ENCODE results near the gene VSTM2B.

The VSTM2B gene

DNA sequence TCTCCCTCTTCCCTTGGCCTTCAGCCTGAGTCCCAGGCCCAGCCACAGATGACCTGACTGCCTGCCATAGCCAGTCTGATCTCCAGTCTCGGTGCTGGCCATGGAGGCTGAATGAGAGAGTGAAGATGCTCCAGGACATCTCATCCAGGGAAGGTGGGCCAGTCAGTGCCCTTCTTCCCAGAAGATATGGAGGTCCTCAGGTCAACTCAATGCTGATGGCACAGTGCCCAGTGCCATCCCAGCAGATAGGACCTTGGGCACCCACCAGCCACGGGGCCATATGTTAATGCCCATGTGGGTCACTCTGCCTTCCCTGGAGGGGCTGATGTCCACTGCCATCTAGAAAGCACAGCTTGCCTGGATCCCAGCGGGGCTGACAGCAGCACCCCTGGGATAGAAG lies 7.2 kb downstream of the VSTM2B start:
- Histone ChIP-seq H3K27ac (ENCODE audit: low read depth, low read length) (no peak overlapping the region), H3K4me3 (ENCODE audit: low read length) (no peak overlapping the region), H3K9ac (ENCODE audit: low read depth, low read length) (no peak overlapping the region), H3K9me3 (ENCODE audit: insufficient read depth, low read depth, low read length) (0 out of 2 replicates have a peak, but pooled peaks cover 4% of the 10 kb centered on the region), H3K4me1 (ENCODE audit: insufficient read depth, low read length) (peaks cover 3% of the 10 kb centered on the region; the same call in 1 of the 2 replicates), H3K36me3 (ENCODE audit: insufficient read depth, low read length) (no peaks in the 10 kb centered on the region), H3K27me3 (ENCODE audit: insufficient read depth, low read length) (peaks cover 46% of the 10 kb centered on the region)
- WGBS, result 86% methylated on average over 3 of the region's 3 CpGs

- Histone ChIP-seq H3K36me3 (ENCODE audit: insufficient read depth, low read length) (no peaks in the 10 kb centered on the region), H3K4me1 (ENCODE audit: insufficient read depth, low read length) (peaks cover 3% of the 10 kb centered on the region; the same call in 1 of the 2 replicates), H3K4me3 (ENCODE audit: low read length) (no peak overlapping the region), H3K27me3 (ENCODE audit: insufficient read depth, low read length) (peaks cover 37% of the 10 kb centered on the region), H3K9me3 (ENCODE audit: insufficient read depth, low read depth, low read length) (0 out of 2 replicates have a peak, but pooled peaks cover 4% of the 10 kb centered on the region), H3K27ac (ENCODE audit: low read depth, low read length) (no peak overlapping the region), H3K9ac (ENCODE audit: low read depth, low read length) (no peak overlapping the region)
- whole genome bisulfite sequencing, result 93% methylated on average over 15 of the region's 15 CpGs
These were observed 8.1 kb downstream of the VSTM2B start for GRCh38 chr19:29533578-29534544.

DNA sequence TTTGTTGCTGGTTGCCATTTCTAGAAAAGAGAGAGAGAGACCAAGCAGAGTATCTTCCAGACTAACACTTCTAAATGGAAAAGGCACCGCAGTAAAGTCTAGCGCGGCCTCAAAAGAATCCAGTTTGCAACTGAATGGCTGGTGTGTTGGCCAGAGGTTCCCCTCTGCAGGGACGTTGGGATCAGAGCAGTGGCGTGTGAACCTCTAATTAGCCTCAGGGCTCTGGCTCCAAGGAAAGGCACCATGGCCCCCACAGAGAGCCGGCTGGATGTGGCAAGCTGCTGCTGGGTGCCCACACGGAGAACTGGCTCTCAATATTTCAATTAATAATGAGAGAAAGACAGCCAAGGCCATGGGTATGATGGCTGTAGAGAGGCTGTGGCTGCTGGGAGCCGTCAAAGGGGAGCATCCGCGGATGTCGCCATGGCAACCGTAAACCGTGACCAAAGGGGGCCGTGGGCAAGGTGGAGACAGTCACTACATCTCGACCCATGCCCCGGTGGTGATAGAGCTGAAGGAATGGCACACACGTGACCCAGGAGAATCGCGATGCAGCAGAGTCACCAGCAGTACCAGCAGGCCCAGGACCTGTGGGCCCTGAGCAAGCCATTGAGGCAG lies 9.5 kb downstream of the VSTM2B start:
- WGBS, result 56% methylated on average over 19 of the region's 19 CpGs
- Histone ChIP-seq H3K9ac (ENCODE audit: low read depth, low read length) (no peak overlapping the region), H3K9me3 (ENCODE audit: insufficient read depth, low read depth, low read length) (no peaks in the 10 kb centered on the region), H3K36me3 (ENCODE audit: insufficient read depth, low read length) (no peaks in the 10 kb centered on the region), H3K4me1 (ENCODE audit: insufficient read depth, low read length) (peaks cover 3% of the 10 kb centered on the region; the same call in 1 of the 2 replicates), H3K27me3 (ENCODE audit: insufficient read depth, low read length) (peaks cover 22% of the 10 kb centered on the region), H3K27ac (ENCODE audit: low read depth, low read length) (no peak overlapping the region), H3K4me3 (ENCODE audit: low read length) (no peak overlapping the region)

- H3K27ac ChIP-seq (ENCODE audit: low read depth, low read length), result no peak overlapping the region
- H3K4me3 ChIP-seq (ENCODE audit: low read length), result no peak overlapping the region
- no peak overlapping the region for H3K9ac ChIP-seq (ENCODE audit: low read depth, low read length)
- no peaks in the 10 kb centered on the region for H3K9me3 ChIP-seq (ENCODE audit: insufficient read depth, low read depth, low read length)
- H3K27me3 ChIP-seq (ENCODE audit: insufficient read depth, low read length), result peaks cover 15% of the 10 kb centered on the region
- H3K36me3 ChIP-seq (ENCODE audit: insufficient read depth, low read length), result no peaks in the 10 kb centered on the region
- H3K4me1 ChIP-seq (ENCODE audit: insufficient read depth, low read length), result peaks cover 3% of the 10 kb centered on the region; the same call in 1 of the 2 replicates
- WGBS, result 88% methylated on average over 4 of the region's 4 CpGs
These were observed 10.3 kb downstream of the VSTM2B start for GRCh38 chr19:29535984-29536508.

DNA sequence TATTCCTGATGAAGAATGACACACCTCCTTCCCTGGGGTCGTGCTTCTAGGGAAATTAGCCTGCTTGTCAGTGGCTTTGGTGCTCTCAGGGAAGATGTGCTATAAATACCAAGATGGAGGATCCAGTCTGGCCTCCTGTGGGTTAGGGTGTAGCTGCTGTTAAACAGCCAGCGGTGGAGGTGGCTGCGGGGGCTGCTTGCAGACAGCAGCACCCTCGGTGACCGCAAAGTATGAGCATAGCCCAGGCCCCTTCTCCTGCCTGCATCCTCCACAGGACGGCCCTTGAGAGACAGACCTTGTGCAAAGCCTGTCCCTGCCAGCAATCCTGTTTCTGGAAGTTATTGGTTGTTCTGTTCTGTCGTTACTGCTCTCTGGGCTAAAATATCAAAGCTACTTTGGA lies 11.4 kb downstream of the VSTM2B start:
- H3K4me1 ChIP-seq (ENCODE audit: insufficient read depth, low read length), result peaks cover 3% of the 10 kb centered on the region; the same call in 1 of the 2 replicates
- H3K36me3 ChIP-seq (ENCODE audit: insufficient read depth, low read length), result no peaks in the 10 kb centered on the region
- no peak overlapping the region for H3K4me3 ChIP-seq (ENCODE audit: low read length)
- 83% methylated on average over 7 of the region's 7 CpGs for WGBS
- H3K9ac ChIP-seq (ENCODE audit: low read depth, low read length), result no peak overlapping the region
- H3K27me3 ChIP-seq (ENCODE audit: insufficient read depth, low read length), result peaks cover 4% of the 10 kb centered on the region
- H3K9me3 ChIP-seq (ENCODE audit: insufficient read depth, low read depth, low read length), result no peaks in the 10 kb centered on the region
- no peak overlapping the region for H3K27ac ChIP-seq (ENCODE audit: low read depth, low read length)

GRCh38 chr19:29537601-29538000 lies 11.8 kb downstream of the VSTM2B start:
- no peaks in the 10 kb centered on the region for H3K9me3 ChIP-seq (ENCODE audit: insufficient read depth, low read depth, low read length)
- H3K27ac ChIP-seq (ENCODE audit: low read depth, low read length), result no peak overlapping the region
- no peak overlapping the region for H3K9ac ChIP-seq (ENCODE audit: low read depth, low read length)
- H3K27me3 ChIP-seq (ENCODE audit: insufficient read depth, low read length), result no peaks in the 10 kb centered on the region
- H3K4me3 ChIP-seq (ENCODE audit: low read length), result no peak overlapping the region
- peaks cover 3% of the 10 kb centered on the region; the same call in 1 of the 2 replicates for H3K4me1 ChIP-seq (ENCODE audit: insufficient read depth, low read length)
- 92% methylated on average over 11 of the region's 11 CpGs for WGBS
- H3K36me3 ChIP-seq (ENCODE audit: insufficient read depth, low read length), result no peaks in the 10 kb centered on the region

DNA sequence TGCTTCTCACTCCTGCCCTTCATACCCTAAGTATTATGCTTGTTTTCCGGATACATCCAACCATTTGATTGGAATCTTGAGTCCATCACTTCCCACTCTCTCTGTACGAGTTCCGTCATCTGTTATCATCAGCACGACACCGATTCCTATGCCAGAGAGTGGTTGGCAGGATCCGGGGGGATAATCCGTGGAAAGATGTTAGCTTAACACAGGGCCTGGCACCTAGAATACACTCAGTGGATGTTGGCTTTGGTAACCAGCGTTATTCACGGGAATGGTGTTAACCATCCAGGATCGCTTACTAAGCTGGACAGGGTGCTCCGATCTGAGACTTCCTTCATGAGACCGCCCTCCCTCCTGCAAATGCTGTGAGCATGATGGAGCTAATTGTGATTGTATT lies 12.4 kb downstream of the VSTM2B start:
- H3K27ac ChIP-seq (ENCODE audit: low read depth, low read length), result no peak overlapping the region
- H3K4me3 ChIP-seq (ENCODE audit: low read length), result no peak overlapping the region
- WGBS, result 97% methylated on average over 12 of the region's 12 CpGs
- no peaks in the 10 kb centered on the region for H3K9me3 ChIP-seq (ENCODE audit: insufficient read depth, low read depth, low read length)
- H3K4me1 ChIP-seq (ENCODE audit: insufficient read depth, low read length), result peaks cover 3% of the 10 kb centered on the region; the same call in 1 of the 2 replicates
- H3K27me3 ChIP-seq (ENCODE audit: insufficient read depth, low read length), result no peaks in the 10 kb centered on the region
- no peaks in the 10 kb centered on the region for H3K36me3 ChIP-seq (ENCODE audit: insufficient read depth, low read length)
- H3K9ac ChIP-seq (ENCODE audit: low read depth, low read length), result no peak overlapping the region

- Histone ChIP-seq H3K9me3 (ENCODE audit: insufficient read depth, low read depth, low read length) (no peaks in the 10 kb centered on the region), H3K4me3 (ENCODE audit: low read length) (no peak overlapping the region), H3K9ac (ENCODE audit: low read depth, low read length) (no peak overlapping the region), H3K27ac (ENCODE audit: low read depth, low read length) (no peak overlapping the region), H3K4me1 (ENCODE audit: insufficient read depth, low read length) (peaks cover 3% of the 10 kb centered on the region; the same call in 1 of the 2 replicates), H3K36me3 (ENCODE audit: insufficient read depth, low read length) (no peaks in the 10 kb centered on the region), H3K27me3 (ENCODE audit: insufficient read depth, low read length) (no peaks in the 10 kb centered on the region)
- WGBS, result 85% methylated on average over 3 of the region's 3 CpGs
These were observed 12.9 kb downstream of the VSTM2B start for GRCh38 chr19:29538651-29539050.

DNA sequence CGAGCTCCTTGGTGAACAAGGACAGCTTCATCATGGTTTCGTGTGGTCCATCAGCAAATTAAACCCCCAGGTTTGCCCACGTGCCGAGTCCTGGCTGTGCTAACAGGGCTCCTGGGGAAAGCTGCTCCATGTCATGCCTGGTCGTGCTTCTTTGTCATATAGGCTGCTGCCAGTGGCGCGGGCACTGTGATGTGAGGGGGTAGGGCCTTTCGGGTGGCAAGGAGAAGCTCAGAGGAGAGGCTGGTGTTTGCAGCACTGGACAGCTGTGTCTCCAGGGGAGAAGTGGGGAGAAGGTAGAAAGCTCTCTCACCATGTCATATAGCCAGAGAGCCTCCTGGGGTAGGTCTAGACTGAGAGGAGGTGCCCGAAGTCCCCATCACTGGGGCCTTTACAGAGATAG lies 13.3 kb downstream of the VSTM2B start:
- H3K4me1 ChIP-seq (ENCODE audit: insufficient read depth, low read length), result peaks cover 3% of the 10 kb centered on the region; the same call in 1 of the 2 replicates
- no peak overlapping the region for H3K9ac ChIP-seq (ENCODE audit: low read depth, low read length)
- H3K27me3 ChIP-seq (ENCODE audit: insufficient read depth, low read length), result no peaks in the 10 kb centered on the region
- H3K9me3 ChIP-seq (ENCODE audit: insufficient read depth, low read depth, low read length), result no peaks in the 10 kb centered on the region
- H3K27ac ChIP-seq (ENCODE audit: low read depth, low read length), result no peak overlapping the region
- no peak overlapping the region for H3K4me3 ChIP-seq (ENCODE audit: low read length)
- no peaks in the 10 kb centered on the region for H3K36me3 ChIP-seq (ENCODE audit: insufficient read depth, low read length)
- WGBS, result 95% methylated on average over 9 of the region's 9 CpGs

- Histone ChIP-seq H3K9ac (ENCODE audit: low read depth, low read length) (no peak overlapping the region), H3K27ac (ENCODE audit: low read depth, low read length) (no peak overlapping the region), H3K9me3 (ENCODE audit: insufficient read depth, low read depth, low read length) (no peaks in the 10 kb centered on the region), H3K27me3 (ENCODE audit: insufficient read depth, low read length) (no peaks in the 10 kb centered on the region), H3K4me3 (ENCODE audit: low read length) (no peak overlapping the region), H3K4me1 (ENCODE audit: insufficient read depth, low read length) (peaks cover 3% of the 10 kb centered on the region; the same call in 1 of the 2 replicates), H3K36me3 (ENCODE audit: insufficient read depth, low read length) (no peaks in the 10 kb centered on the region)
- WGBS, result 59% methylated on average over 6 of the region's 6 CpGs
These were observed 13.9 kb downstream of the VSTM2B start for GRCh38 chr19:29539670-29540069.

GRCh38 chr19:29540114-29540513 lies 14.3 kb downstream of the VSTM2B start:
- Histone ChIP-seq H3K4me1 (ENCODE audit: insufficient read depth, low read length) (peaks cover under 1% of the 10 kb centered on the region; the same call in 1 of the 2 replicates), H3K27ac (ENCODE audit: low read depth, low read length) (no peak overlapping the region), H3K9ac (ENCODE audit: low read depth, low read length) (no peak overlapping the region), H3K27me3 (ENCODE audit: insufficient read depth, low read length) (no peaks in the 10 kb centered on the region), H3K4me3 (ENCODE audit: low read length) (no peak overlapping the region), H3K36me3 (ENCODE audit: insufficient read depth, low read length) (no peaks in the 10 kb centered on the region), H3K9me3 (ENCODE audit: insufficient read depth, low read depth, low read length) (no peaks in the 10 kb centered on the region)
- WGBS, result 65% methylated on average over 1 of the region's 1 CpG
